GM12878 (cell line): ENCODE data around the gene NPLOC4.

Experiments used
- ATF7 ChIP-seq: fragments of 450-650 bp; IDR thresholded peaks from 2 replicates; pipeline ENCODE4 v1.6.1; 2016; ENCODE audit warnings: low read depth, mild to moderate bottlenecking
- GABPA ChIP-seq: IDR thresholded peaks from 2 replicates; pipeline ENCODE4 v1.6.1; 2014; ENCODE audit warnings: antibody characterized with exemption, low read depth, mild to moderate bottlenecking, inconsistent platforms
- JUNB ChIP-seq: IDR thresholded peaks from 2 replicates; pipeline ENCODE4 v1.6.1; 2016; ENCODE audit warnings: antibody characterized with exemption, mild to moderate bottlenecking
- NR2C1 ChIP-seq: fragments of 450-650 bp; IDR thresholded peaks from 2 replicates; pipeline ENCODE4 v1.6.1; 2017; ENCODE audit warnings: antibody characterized with exemption, mild to moderate bottlenecking, moderate library complexity
- PML ChIP-seq: IDR thresholded peaks from 2 replicates; pipeline ENCODE4 v1.6.1; 2012; ENCODE audit warnings: low read length, inconsistent platforms
- POLR2A ChIP-seq: IDR thresholded peaks from 2 replicates; pipeline ENCODE4 v1.6.1; 2011; ENCODE audit warnings: low read depth, mild to moderate bottlenecking, low read length
- POLR2AphosphoS5 ChIP-seq: IDR thresholded peaks from 2 replicates; pipeline ENCODE4 v1.6.1; 2011; ENCODE audit warnings: mild to moderate bottlenecking, low read length, inconsistent platforms
- RAD51 ChIP-seq: fragments of 450-650 bp; IDR thresholded peaks from 2 replicates; pipeline ENCODE4 v1.6.1; 2016; ENCODE audit warnings: moderate library complexity, mild to moderate bottlenecking, inconsistent platforms
- RFX5 ChIP-seq: IDR thresholded peaks from 2 replicates; pipeline ENCODE4 v1.6.1; 2011; ENCODE audit warnings: low read depth, low read length, improper control_type of control experiment
- SMC3 ChIP-seq: IDR thresholded peaks from 2 replicates; pipeline ENCODE4 v1.6.1; 2011; ENCODE audit warnings: low read length, improper control_type of control experiment, borderline replicate concordance
- SP1 ChIP-seq: IDR thresholded peaks from one replicate; pipeline ENCODE4 v1.6.1; 2011; ENCODE audit warnings: low read depth, low read length
- TCF12 ChIP-seq: IDR thresholded peaks from 2 replicates; pipeline ENCODE4 v1.6.1; 2011; ENCODE audit warnings: low read depth, mild to moderate bottlenecking, low read length
- TF ChIP-seq, protein P1 (sequence below): fragments of 450-650 bp; formaldehyde crosslinking; IDR thresholded peaks from 2 replicates; pipeline ENCODE4 v1.5.0; 2022; ENCODE audit warnings: mild to moderate bottlenecking, missing genetic modification characterization

DNA sequence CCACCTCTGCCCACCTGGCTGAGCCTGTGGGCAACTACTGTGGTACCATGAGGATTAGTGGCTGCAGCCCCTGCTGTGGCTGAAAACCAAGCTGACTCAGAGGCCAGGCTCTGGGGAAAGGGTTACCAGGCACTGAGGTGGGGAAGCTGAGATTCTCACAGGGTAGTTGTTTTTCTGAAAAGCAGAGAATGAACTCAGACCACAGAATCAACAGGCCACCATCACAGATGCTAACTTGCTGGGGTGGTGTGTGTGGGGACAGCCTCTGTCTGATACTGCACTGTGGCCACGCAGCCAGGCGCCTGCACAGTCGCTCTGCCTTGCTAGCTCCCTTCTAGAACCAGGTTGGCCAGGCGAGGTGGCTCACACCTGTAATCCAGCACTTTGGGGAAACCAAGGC lies 28.8 kb downstream of the NPLOC4 start:
- no peak for TF ChIP-seq RFX5
- no peak for TF ChIP-seq NR2C1
- TF ChIP-seq SMC3, result no peak
- TF ChIP-seq PML, result no peak
- TF ChIP-seq ATF7, result no peak
- no peak for TF ChIP-seq POLR2AphosphoS5
- no peak for TF ChIP-seq GABPA
- TF ChIP-seq POLR2A, result no peak
- TF ChIP-seq, protein P1, sequence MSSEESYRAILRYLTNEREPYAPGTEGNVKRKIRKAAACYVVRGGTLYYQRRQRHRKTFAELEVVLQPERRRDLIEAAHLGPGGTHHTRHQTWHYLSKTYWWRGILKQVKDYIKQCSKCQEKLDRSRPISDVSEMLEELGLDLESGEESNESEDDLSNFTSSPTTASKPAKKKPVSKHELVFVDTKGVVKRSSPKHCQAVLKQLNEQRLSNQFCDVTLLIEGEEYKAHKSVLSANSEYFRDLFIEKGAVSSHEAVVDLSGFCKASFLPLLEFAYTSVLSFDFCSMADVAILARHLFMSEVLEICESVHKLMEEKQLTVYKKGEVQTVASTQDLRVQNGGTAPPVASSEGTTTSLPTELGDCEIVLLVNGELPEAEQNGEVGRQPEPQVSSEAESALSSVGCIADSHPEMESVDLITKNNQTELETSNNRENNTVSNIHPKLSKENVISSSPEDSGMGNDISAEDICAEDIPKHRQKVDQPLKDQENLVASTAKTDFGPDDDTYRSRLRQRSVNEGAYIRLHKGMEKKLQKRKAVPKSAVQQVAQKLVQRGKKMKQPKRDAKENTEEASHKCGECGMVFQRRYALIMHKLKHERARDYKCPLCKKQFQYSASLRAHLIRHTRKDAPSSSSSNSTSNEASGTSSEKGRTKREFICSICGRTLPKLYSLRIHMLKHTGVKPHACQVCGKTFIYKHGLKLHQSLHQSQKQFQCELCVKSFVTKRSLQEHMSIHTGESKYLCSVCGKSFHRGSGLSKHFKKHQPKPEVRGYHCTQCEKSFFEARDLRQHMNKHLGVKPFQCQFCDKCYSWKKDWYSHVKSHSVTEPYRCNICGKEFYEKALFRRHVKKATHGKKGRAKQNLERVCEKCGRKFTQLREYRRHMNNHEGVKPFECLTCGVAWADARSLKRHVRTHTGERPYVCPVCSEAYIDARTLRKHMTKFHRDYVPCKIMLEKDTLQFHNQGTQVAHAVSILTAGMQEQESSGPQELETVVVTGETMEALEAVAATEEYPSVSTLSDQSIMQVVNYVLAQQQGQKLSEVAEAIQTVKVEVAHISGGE (CRISPR knock-in tag), result no peak
- TF ChIP-seq RAD51, result no peak
- no peak for TF ChIP-seq SP1
- no peak for TF ChIP-seq TCF12
- TF ChIP-seq JUNB, result no peak
